ENCODE measurements around the gene PRUNE2.

Gene PRUNE2

DNA sequence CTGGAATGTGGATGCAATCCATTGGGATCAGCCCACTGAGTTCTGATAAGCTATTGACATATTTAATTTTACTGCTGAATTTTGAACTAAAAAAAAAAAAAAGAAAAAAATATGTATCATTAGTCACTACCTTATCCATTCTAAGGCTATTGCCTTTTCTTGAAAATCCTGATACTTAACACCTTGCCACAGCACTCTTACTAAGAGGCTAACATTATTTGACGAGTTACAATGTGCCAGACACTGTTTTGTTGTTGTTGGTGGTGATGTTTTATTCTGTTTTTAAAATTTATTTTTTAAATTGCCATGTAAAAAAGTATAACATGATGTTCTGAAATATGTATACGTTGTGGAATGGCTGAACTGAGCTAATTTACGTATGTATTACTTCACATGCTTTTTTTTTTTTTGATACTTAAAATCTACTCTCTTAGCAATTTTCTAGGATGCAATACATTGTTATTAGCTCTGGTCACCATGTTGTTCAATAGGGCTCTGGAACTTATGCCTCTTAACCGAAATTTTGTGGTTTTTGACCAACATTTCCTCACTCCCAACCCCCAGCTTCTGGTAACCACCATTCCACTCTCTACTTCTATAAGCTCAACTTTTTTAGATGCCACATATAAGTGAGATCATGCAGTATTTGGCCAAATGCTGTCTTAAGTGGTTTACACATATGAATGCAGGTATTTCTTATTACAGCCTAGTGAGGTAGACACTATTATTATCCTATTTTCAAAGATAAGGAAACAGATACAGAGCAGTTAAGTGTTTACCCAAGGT, 276.5 kb downstream of the PRUNE2 start:
- H3K4me3 ChIP-seq (ENCODE audit: control insufficient read depth, low read depth, low read length), result no peak overlapping the region
- no peak for DNase-seq (ENCODE audit: low read depth)
- TF ChIP-seq, protein P1, sequence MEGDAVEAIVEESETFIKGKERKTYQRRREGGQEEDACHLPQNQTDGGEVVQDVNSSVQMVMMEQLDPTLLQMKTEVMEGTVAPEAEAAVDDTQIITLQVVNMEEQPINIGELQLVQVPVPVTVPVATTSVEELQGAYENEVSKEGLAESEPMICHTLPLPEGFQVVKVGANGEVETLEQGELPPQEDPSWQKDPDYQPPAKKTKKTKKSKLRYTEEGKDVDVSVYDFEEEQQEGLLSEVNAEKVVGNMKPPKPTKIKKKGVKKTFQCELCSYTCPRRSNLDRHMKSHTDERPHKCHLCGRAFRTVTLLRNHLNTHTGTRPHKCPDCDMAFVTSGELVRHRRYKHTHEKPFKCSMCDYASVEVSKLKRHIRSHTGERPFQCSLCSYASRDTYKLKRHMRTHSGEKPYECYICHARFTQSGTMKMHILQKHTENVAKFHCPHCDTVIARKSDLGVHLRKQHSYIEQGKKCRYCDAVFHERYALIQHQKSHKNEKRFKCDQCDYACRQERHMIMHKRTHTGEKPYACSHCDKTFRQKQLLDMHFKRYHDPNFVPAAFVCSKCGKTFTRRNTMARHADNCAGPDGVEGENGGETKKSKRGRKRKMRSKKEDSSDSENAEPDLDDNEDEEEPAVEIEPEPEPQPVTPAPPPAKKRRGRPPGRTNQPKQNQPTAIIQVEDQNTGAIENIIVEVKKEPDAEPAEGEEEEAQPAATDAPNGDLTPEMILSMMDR (IDR thresholded peaks at IDR 0.05; ENCODE audit: control insufficient read depth, insufficient read depth, low read depth, low read length, missing control alignments), result no peak

DNA sequence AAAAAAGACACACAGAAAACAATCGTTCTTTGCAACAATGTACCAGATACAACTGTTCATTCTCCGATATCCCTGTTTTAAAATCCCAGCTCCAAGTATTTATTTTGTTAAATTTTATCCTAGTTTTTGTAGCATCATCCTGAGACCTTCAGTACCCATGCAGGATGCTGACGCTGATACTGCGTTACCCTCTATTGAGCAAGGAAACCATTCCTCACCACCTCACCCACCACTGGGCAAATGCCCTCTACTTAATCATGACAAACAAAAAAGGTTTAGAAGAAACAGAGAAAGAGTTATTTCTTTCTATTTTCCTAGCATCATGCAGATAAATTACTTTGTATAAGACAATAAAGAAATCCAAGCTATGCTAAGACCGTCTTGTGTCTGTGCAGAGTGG, 277.8 kb downstream of the PRUNE2 start:
- DNase-seq (ENCODE audit: low read depth), result no peak
- no peak overlapping the region for H3K4me3 ChIP-seq (ENCODE audit: control insufficient read depth, low read depth, low read length)
- TF ChIP-seq, protein P1 (IDR thresholded peaks at IDR 0.05; ENCODE audit: control insufficient read depth, insufficient read depth, low read depth, low read length, missing control alignments), result no peak

DNA sequence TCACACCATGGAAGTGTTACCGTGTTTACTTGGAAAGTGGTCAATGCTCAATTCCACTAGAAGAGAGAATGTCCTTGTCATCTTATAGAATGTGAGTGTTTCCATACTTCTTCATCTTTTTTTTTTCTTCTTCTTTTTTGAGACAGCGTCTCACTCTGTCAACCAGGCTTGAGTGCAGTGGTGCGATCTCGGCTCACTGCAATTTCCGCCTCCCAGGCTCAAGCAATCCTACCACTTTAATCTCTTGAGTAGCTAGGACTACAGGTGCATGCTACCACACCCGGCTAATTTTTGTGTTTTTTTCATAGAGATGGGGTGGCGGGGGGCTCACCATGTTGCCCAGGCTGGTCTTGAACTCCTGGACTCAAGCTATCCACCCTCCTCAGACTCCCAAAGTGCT, 278.9 kb downstream of the PRUNE2 start:
- H3K4me3 ChIP-seq (ENCODE audit: control insufficient read depth, low read depth, low read length), result no peak overlapping the region
- no peak for DNase-seq (ENCODE audit: low read depth)
- TF ChIP-seq, protein P1 (IDR thresholded peaks at IDR 0.05; ENCODE audit: control insufficient read depth, insufficient read depth, low read depth, low read length, missing control alignments), result no peak

DNA sequence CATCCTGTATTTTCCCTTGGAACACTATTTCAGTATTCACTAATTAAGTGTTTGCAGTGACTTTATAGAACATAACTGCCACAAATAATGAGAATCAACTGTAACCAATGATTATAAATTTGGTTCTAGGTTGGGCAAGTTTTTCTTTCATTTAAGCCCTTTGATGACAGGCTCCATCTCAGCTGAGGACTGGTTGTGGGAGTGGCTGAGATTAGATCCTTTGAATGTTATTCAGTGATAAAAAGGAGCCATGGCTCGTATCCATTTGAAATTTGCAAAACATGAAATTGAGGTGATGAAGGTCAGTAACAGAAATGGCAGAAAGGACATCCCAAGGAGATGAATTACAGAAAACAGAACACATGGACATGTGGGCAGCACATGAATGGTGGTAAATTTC, 279.8 kb downstream of the PRUNE2 start:
- H3K4me3 ChIP-seq (ENCODE audit: control insufficient read depth, low read depth, low read length), result no peak overlapping the region
- no peak for DNase-seq (ENCODE audit: low read depth)
- TF ChIP-seq, protein P1 (IDR thresholded peaks at IDR 0.05; ENCODE audit: control insufficient read depth, insufficient read depth, low read depth, low read length, missing control alignments), result no peak

DNA sequence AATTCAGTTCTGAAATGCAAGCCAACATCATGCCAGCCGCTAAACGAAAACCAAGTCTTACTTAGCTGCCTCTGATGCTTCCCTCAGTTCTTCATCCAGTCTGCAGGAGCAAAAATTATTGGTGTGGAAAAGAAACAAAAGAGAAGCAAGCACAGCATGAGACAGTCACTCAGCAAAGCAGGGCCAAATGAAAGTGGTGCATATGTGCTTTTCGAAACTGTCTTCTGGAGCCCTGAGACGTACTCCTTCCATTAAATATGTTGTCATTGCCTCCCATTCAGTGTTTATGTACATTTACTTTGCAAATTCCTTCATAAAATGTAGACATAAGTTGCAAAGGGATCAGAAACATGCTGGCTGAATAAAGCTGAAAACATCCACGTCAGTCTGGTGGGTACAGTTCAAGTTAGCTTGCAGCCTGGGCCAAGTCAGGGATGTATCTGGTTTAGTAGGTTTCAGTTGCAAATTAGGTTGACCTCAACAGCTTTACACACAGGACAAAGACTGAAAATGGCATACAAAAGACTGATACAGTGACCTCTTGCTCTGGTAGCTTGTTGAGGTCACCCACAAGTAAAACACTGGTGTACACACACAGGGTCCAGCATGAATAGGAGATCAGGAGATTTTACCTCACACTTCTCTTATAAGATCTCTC, 281.4 kb downstream of the PRUNE2 start:
- TF ChIP-seq, protein P1 (IDR thresholded peaks at IDR 0.05; ENCODE audit: control insufficient read depth, insufficient read depth, low read depth, low read length, missing control alignments), result no peak
- no peak overlapping the region for H3K4me3 ChIP-seq (ENCODE audit: control insufficient read depth, low read depth, low read length)
- DNase-seq (ENCODE audit: low read depth), result no peak

DNA sequence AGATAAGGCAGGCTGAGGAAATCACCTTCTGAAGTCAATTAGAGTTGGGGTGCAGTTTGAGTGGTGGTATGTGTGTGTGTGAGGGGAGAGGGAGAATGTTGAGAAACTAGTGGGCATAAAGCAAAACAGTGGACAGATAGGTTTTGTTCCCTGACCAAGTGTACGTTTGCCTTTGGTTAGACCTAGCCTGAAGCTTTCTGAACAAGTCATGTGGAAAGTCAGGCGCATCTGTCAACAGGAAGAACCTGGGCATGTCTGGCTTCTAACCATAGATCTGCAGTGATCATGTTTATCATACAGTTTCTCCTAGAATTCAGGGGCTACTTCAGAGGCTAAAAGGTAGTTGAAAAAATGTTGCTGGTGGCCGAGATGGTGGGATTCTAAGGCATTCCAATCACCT, 284.9 kb downstream of the PRUNE2 start:
- DNase-seq (ENCODE audit: low read depth), result no peak
- TF ChIP-seq, protein P1 (IDR thresholded peaks at IDR 0.05; ENCODE audit: control insufficient read depth, insufficient read depth, low read depth, low read length, missing control alignments), result no peak
- no peak overlapping the region for H3K4me3 ChIP-seq (ENCODE audit: control insufficient read depth, low read depth, low read length)
